Osteocyte (in vitro differentiated cells): ENCODE results near the gene CPLX1. TPM values are rescaled to one million over a fixed set of nuclear protein-coding genes. Genes with fewer than 3 reads are reported as not detected.

Experiments used
- DNase-seq: peaks from one replicate; pipeline ENCODE4 v3.0.0; 2021; ENCODE audit warnings: mixed read lengths; ENCODE audit not compliant: unreplicated experiment; ENCODE audit errors: extremely low spot score
- H3K27ac Mint-ChIP-seq: one replicate; pipeline ENCODE4 v1.8.0; 2021; ENCODE audit warnings: mild to moderate bottlenecking, mixed read lengths; ENCODE audit not compliant: unreplicated experiment
- H3K27me3 Mint-ChIP-seq: one replicate; pipeline ENCODE4 v1.8.0; 2021; ENCODE audit warnings: mixed read lengths; ENCODE audit not compliant: unreplicated experiment
- H3K36me3 Mint-ChIP-seq: one replicate; pipeline ENCODE4 v1.8.0; 2021; ENCODE audit warnings: mixed read lengths; ENCODE audit not compliant: unreplicated experiment
- H3K4me1 Mint-ChIP-seq: one replicate; pipeline ENCODE4 v1.8.0; 2021; ENCODE audit warnings: mixed read lengths; ENCODE audit not compliant: unreplicated experiment
- H3K4me3 Mint-ChIP-seq: one replicate; pipeline ENCODE4 v1.8.0; 2021; ENCODE audit warnings: mild to moderate bottlenecking, moderate library complexity, mixed read lengths; ENCODE audit not compliant: unreplicated experiment
- H3K9me3 Mint-ChIP-seq: one replicate; pipeline ENCODE4 v1.8.0; 2021; ENCODE audit warnings: mixed read lengths; ENCODE audit not compliant: unreplicated experiment
- total RNA-seq: library from RNA; stranded (reverse); gene quantifications from 2 replicates; pipeline ENCODE4 v1.2.1, GENCODE V29; 2021
- TF ChIP-seq, protein P1 (sequence below): fragments of 200-600 bp; sonication (generic); IDR thresholded peaks from 2 replicates; pipeline ENCODE4 v1.5.0; 2021; ENCODE audit warnings: antibody characterized with exemption, mild to moderate bottlenecking, moderate library complexity

The CPLX1 gene
- total RNA-seq, 1 donor from 2014 or later, result not detected

DNA sequence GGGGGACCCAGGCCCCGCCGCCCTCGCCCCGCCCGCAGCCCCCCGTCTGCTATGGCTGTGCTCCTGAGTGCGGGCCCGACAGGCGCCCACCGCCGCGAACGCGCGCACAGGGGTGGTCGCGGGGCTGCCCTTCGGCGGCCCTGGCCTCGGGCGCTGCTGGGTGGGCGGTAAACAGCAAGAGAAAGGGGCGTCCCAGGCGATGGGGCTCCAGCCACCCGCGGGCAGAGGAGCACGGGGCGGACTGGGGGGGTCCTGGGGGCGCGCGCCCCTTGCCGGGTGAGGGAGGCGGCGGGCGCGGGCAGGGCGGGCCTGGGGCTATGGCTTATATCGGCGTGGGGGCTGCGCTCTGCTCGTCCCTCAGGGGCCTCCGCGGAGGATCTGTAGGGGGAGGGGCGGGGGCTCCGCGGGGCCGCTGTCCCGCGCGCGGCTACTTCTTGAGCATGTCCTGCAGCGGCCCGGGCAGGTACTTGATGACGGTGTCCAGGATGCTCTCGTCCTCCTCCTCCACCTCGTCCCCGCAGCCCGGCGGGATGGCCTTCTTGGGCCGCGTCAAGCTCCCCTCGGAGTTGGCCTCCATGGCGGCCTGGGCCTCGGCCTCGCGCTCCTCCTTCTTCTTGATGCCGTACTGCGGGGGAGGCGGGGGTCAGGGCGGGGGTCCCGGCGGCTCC lies 39.7 kb downstream of the CPLX1 start:
- H3K4me1 Mint-ChIP-seq, result peaks cover 8% of the 10 kb centered on the region
- no peaks in the 10 kb centered on the region for H3K9me3 Mint-ChIP-seq
- H3K27ac Mint-ChIP-seq, result no peak overlapping the region
- no peaks in the 10 kb centered on the region for H3K36me3 Mint-ChIP-seq
- TF ChIP-seq, protein P1, sequence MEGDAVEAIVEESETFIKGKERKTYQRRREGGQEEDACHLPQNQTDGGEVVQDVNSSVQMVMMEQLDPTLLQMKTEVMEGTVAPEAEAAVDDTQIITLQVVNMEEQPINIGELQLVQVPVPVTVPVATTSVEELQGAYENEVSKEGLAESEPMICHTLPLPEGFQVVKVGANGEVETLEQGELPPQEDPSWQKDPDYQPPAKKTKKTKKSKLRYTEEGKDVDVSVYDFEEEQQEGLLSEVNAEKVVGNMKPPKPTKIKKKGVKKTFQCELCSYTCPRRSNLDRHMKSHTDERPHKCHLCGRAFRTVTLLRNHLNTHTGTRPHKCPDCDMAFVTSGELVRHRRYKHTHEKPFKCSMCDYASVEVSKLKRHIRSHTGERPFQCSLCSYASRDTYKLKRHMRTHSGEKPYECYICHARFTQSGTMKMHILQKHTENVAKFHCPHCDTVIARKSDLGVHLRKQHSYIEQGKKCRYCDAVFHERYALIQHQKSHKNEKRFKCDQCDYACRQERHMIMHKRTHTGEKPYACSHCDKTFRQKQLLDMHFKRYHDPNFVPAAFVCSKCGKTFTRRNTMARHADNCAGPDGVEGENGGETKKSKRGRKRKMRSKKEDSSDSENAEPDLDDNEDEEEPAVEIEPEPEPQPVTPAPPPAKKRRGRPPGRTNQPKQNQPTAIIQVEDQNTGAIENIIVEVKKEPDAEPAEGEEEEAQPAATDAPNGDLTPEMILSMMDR, result no peak
- no peak for DNase-seq
- H3K4me3 Mint-ChIP-seq, result no peak overlapping the region
- H3K27me3 Mint-ChIP-seq, result no peaks in the 10 kb centered on the region

- Mint-ChIP-seq H3K4me3 (no peak overlapping the region), H3K27me3 (no peaks in the 10 kb centered on the region), H3K4me1 (peaks cover 10% of the 10 kb centered on the region), H3K9me3 (no peaks in the 10 kb centered on the region), H3K27ac (no peak overlapping the region), H3K36me3 (peaks cover 3% of the 10 kb centered on the region)
- TF ChIP-seq, protein P1, result no peak
- no peak for DNase-seq
Observed at GRCh38 chr4:785332-786073, 40.4 kb downstream of the CPLX1 start.

- Mint-ChIP-seq H3K9me3 (no peaks in the 10 kb centered on the region), H3K27ac (no peak overlapping the region), H3K4me1 (peaks cover 18% of the 10 kb centered on the region), H3K36me3 (peaks cover 8% of the 10 kb centered on the region), H3K27me3 (no peaks in the 10 kb centered on the region), H3K4me3 (no peak overlapping the region)
- TF ChIP-seq, protein P1, result no peak
- DNase-seq, result no peak
Observed at GRCh38 chr4:784401-785331, 41.3 kb downstream of the CPLX1 start.

DNA sequence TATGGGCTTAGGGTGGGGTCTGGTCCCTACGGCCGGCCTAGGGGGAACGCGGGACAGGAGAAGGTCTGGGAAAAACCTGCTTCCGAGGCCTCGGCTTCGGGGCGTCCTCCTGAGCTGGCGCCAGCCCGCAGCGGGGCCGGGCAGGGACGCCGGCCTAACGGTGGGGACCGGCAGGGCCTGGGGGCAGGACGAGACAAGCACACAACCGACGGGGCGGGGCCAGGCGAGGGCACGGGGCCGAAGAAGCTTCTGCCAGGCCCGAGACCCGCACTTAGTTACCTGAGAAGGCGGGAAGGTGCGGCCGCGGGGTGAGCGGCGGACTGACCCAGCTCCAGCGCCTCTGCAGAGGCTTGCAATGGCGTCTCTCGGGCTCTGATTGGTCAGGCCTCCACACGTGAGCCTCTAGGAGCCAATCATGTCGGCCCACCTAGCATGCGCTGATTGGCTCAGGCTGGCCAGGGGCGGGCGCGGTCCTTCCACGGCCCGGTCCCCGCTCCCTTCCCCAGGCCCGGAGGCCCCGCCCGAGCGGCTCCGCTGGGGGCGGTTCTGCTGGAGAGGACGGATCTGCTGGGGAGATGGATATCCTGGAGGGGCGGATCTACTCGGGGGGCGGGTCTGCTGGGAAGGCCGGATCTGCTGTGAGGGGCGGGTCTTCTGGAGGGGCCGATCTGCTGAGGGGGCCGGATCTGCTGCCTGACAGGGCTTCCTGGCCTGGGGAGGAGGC lies 44.3 kb downstream of the CPLX1 start:
- TF ChIP-seq, protein P1, result no peak
- H3K27ac Mint-ChIP-seq, result peak overlapping the region; percentile 98
- peak overlapping the region; percentile 88 for H3K4me3 Mint-ChIP-seq
- H3K9me3 Mint-ChIP-seq, result no peaks in the 10 kb centered on the region
- no peaks in the 10 kb centered on the region for H3K27me3 Mint-ChIP-seq
- DNase-seq, result peak; percentile 100
- H3K4me1 Mint-ChIP-seq, result peaks cover 31% of the 10 kb centered on the region
- H3K36me3 Mint-ChIP-seq, result peaks cover 25% of the 10 kb centered on the region
